GM12873 (cell line): ENCODE data around the gene STPG1.

Experiments
- TF ChIP-seq, protein P1 (sequence below): IDR thresholded peaks from 2 replicates; pipeline ENCODE4 v1.5.1; 2012; ENCODE audit warnings: low read depth, mild to moderate bottlenecking, moderate library complexity, low read length, control low read depth; ENCODE audit not compliant: insufficient read depth; ENCODE audit errors: missing control alignments

Gene STPG1

GRCh38 chr1:24450857-24451397 lies 37.3 kb upstream of the STPG1 start:
- TF ChIP-seq, protein P1, sequence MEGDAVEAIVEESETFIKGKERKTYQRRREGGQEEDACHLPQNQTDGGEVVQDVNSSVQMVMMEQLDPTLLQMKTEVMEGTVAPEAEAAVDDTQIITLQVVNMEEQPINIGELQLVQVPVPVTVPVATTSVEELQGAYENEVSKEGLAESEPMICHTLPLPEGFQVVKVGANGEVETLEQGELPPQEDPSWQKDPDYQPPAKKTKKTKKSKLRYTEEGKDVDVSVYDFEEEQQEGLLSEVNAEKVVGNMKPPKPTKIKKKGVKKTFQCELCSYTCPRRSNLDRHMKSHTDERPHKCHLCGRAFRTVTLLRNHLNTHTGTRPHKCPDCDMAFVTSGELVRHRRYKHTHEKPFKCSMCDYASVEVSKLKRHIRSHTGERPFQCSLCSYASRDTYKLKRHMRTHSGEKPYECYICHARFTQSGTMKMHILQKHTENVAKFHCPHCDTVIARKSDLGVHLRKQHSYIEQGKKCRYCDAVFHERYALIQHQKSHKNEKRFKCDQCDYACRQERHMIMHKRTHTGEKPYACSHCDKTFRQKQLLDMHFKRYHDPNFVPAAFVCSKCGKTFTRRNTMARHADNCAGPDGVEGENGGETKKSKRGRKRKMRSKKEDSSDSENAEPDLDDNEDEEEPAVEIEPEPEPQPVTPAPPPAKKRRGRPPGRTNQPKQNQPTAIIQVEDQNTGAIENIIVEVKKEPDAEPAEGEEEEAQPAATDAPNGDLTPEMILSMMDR = no peak

DNA sequence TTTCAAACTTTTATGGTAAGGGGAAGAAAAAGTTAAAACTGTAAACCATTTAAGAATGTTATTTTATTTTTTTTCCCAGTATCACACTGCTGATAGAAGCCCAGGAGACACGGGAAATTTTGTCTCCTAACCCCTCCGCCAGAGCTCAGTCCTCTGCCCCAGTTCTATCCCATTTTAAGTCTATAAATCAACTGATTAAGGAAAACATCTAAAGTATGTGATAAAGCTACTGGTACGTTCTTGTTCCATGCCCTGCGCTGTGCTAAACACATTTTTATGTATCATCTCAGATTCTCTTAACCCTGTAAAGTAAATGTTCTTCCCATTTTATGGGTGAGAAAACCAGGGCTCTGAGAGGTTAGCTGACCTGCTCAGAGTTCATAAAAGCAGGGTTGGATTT lies 36.7 kb upstream of the STPG1 start:
- TF ChIP-seq, protein P1 = no peak

- TF ChIP-seq, protein P1 = no peak
Measured at GRCh38 chr1:24443241-24443656, 29.7 kb upstream of the STPG1 start.

- TF ChIP-seq, protein P1 = no peak
Measured at GRCh38 chr1:24442764-24443163, 29.2 kb upstream of the STPG1 start.

DNA sequence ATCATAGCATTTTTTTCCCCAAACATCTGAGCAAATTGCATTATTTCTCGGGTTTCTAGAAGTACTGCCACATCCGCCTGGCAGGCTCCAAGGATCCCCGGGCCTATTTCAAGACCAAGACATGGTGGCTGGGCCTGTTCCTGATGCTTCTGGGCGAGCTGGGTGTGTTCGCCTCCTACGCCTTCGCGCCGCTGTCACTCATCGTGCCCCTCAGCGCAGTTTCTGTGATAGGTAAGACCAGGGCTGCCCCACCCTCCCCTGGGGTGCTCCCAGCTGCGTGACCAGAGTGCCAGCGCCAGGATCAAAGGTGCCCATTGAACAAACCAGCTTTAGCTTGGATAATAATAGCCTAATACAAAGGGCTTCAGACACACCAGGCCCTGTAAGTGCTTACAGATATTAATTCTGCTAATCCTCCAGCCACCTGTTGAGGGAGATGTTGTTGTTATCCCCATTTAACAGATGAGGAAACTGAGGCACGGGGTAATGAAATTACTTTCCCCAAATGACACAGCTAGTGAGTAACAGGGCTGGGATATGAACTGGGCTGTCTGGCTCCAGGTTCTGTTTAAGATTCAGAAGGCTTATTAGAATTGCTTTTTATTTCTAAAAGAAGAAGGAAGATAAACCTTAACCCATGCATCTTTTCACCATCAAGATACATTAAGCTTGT lies 28.6 kb upstream of the STPG1 start:
- TF ChIP-seq, protein P1 = no peak

- TF ChIP-seq, protein P1 = no peak
Measured at GRCh38 chr1:24441480-24441879, 27.9 kb upstream of the STPG1 start.

DNA sequence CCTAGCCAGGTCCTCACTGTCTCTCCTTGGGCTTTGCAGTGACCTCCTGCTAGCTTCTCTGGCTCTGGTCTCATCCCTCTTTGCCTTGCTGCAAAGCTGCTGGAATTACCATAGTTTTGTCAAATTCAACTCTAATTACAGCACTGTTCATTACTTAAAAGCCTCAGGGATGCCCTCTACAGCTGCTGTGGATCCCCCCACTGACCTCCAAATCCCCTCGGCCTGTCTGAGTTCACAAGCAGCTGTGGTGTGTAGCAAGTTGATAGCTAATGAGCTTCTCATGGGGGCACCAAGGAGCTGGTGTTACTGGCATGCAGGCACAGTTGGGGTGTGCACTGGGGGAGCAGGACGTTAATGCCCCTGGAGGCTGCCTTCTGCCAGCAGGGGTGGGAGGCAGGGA lies 26.9 kb upstream of the STPG1 start:
- TF ChIP-seq, protein P1 = no peak
